ENCODE results near the gene AUP1.
"Not testable (repeated sequence)": the region's sequence is repeated elsewhere in the genome, so short reads cannot be mapped to it uniquely, and the experiment has no call there.

Gene AUP1

GRCh38 chr2:74529357-74530238 lies at the start of gene AUP1, which contains the start of gene HTRA2:
AUP1 (minus strand) TSS chr2:74529706; CDS start chr2:74529629, 77 bp downstream.
HTRA2 (plus strand) TSS chr2:74529933; CDS start chr2:74530007, 74 bp downstream.
- peak; percentile 84 to 87 for DNase-seq

DNA sequence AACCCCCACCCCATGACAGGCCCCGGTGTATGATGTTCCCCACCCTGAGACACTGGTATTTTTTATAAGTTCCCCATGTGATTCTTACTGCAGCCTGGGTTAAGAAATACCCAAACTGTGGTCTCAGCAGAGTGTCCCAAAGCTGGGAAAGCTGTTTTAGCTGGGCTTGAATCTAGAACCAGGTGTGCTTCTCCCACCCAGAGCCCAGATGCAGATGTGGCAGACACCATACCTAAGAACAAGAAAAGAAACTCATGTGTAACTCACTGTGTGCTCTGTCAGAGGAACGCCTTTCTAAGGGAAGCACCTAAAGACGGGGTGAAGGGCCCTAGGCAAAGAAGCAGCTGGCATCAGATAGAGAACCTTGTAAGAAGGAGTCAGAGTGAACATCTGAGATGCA lies 48.9 kb upstream of the AUP1 start:
- DNase-seq: no peak

- no peak for DNase-seq
Observed at GRCh38 chr2:74577448-74577847, 47.9 kb upstream of the AUP1 start.

- DNase-seq: no peak
Observed at GRCh38 chr2:74576863-74577229, 47.3 kb upstream of the AUP1 start.

DNA sequence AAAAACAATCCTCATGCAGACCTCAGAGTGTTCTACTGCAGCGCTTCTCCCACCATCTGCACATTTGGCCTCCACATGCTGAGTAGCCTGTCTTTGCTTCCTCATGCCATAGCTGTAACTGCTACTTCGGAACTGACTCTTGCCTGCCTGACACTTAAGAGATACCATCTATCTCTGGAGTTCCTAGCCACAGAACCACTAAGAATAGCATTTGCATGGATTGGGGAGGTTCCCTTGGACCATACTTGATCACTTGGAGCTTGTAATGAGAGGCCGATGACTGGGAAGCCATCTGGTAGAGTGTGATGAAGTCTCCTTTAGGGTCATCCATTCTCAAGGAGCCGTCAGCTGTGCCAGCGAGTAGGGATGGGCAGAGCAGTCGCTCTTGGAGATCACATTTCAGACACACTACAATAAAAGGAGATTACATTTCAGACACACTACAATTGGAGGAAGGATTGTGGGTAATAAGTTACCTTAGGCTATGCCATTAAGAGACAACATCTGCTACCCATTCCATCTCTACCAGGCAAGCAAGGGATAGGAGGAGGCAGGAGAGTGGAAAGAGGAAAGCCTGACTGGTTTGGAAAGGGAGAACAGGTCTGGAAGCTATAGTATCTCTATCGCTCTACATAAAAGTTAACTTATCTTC lies 46.8 kb upstream of the AUP1 start:
- no peak for DNase-seq

- DNase-seq: no peak
Observed at GRCh38 chr2:74575320-74575719, 45.8 kb upstream of the AUP1 start.

DNA sequence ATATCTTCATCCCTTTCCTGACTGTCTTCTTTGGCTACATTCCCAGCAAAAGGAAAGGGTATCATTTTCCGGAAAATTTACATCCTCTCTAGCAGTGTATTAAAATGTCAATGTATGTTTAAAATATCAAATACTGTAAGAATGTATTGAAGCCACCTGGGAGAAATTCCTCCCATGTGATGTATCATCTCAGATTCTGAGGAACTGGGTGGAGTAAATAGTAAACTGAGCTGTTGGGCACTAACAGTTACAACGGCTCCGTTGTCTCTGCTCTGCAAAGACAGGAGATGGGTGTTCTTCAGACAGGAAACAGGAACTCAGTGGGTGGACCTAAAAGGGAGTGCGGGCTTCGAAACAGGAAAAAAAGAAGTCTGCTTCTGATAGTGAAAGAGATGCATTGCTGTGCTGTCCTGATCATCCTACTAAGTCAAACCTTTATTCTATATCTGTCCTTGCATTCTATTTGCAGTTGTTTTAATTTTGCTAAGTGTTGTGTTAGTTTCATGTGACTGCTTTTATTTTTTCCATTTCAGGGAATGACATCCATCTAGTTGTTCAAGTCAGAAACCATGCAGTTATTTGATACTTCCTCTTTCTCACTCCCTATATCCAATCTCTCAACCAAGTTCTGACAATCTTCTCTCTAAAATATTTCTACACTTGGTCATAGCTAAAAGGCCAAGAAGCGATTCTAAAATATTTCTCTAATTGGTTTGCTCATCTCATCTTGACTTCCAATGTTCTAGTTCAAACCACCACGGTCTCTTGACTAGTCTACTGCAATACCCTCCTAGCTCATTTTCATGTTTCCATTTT lies 44.4 kb upstream of the AUP1 start:
- no peak for DNase-seq

DNA sequence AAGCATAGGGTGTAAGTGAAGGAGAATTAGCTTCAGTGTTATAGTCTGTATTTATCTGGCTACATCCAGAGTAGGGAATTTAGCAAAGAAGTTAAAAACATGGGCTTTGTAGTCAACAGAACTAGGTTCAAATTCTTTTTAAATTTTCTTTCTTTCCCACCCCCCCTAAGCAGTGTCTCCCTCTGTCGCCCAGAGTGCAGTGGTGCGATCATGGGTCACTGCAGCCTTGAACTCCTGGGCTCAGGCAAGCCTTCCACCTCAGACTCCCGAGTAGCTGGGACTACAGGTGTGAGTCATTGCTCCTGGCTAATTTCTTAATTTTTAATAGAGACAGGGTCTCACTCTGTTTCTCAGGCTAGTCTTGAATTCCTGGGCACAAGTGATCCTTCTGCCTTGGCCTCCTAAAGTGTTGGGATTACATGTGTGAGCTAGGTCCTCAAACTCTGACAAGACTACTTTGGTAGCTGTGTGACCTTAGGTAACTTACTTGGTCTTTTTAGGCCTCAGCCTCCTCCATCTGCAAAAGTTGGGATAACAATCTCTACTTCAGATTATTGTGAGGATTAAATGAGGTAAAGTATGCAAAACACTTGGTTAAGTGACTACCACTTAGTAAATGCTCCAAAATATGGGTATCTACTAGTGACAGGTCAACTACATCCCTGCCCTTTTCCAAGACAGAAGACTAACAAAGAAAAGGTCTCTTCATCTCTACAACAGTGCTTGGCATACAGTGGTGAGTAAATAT lies 42.8 kb upstream of the AUP1 start:
- DNase-seq: no peak

DNA sequence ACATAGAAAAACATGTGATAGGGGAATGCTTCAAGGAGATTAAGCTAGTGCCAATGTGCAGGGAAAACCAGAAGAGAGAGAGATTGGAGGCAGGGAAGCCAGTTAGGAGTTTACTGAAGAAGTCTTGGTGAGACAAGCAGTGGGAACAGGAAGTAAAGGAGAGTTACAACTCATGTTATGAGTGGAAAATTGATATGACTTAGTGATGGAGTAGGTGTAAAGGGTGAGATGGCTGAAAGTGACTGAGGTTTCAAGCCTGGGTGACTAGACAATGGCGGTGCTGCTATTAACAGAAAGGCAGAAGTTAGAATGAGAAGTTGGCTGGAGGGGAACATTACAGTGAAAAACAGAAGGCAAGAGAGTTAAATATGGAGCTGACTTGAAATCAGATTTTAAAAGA lies 41.6 kb upstream of the AUP1 start:
- DNase-seq: no peak

GRCh38 chr2:74569686-74570085 lies 40.2 kb upstream of the AUP1 start:
- no peak for DNase-seq

- DNase-seq: no peak
Observed at GRCh38 chr2:74567881-74568280, 38.4 kb upstream of the AUP1 start.

DNA sequence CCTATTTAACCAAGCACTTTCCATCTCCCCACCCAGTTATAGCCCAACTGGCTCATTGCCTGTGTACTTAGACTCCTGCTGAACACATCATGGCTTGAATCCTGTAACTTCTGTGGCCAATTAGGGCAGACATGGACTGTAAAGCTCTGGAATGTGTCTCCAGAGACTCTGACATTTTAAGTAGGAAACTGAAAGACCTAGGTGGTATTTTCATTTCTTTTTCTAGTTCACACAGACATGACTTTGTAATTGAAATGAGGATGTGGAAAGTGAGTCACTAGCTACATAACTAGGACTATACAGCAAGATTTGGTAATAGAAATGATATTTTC lies 37.2 kb upstream of the AUP1 start:
- DNase-seq: no peak

GRCh38 chr2:74566076-74566753 lies 36.7 kb upstream of the AUP1 start:
- no peak for DNase-seq

GRCh38 chr2:74564222-74564621 lies 34.7 kb upstream of the AUP1 start:
- no peak for DNase-seq

DNA sequence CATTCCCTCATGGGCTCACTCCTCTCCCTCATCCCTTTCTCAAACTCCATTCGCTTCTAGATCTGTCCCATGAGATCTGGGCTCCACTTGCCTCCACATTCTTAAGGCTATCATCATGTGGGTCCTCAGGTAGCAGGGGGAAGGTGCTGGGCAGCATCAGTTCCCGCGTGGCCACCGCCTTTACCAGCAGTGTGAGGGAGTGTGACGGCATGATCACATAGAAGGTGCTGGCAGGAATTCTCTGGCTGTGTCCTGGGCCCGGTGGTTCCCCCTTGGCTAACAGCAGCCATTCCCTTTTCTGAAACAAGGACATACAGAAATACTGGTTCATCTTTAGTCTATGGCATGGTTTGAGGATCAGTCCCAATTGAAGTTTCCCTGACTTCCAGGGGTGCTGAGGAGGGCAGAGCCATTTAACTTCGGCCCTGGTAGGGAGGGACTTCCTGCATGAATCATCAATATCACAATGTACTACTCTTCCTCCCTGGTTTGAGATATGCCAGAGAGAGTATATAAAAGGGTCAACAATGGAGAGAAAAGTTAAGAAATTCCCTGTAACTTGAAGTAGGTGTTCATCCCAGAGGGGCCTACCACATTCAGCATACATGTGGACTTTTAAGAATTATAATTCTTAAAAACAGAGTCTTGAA lies 32.7 kb upstream of the AUP1 start:
- no peak for DNase-seq

GRCh38 chr2:74561022-74561421 lies 31.5 kb upstream of the AUP1 start:
- DNase-seq: not testable (repeated sequence)

- DNase-seq: no peak
Observed at GRCh38 chr2:74560591-74560990, 31.1 kb upstream of the AUP1 start.

GRCh38 chr2:74559912-74560311 lies 30.4 kb upstream of the AUP1 start:
- DNase-seq: no peak

GRCh38 chr2:74558284-74559230 lies 29.1 kb upstream of the AUP1 start:
- DNase-seq: no peak

DNA sequence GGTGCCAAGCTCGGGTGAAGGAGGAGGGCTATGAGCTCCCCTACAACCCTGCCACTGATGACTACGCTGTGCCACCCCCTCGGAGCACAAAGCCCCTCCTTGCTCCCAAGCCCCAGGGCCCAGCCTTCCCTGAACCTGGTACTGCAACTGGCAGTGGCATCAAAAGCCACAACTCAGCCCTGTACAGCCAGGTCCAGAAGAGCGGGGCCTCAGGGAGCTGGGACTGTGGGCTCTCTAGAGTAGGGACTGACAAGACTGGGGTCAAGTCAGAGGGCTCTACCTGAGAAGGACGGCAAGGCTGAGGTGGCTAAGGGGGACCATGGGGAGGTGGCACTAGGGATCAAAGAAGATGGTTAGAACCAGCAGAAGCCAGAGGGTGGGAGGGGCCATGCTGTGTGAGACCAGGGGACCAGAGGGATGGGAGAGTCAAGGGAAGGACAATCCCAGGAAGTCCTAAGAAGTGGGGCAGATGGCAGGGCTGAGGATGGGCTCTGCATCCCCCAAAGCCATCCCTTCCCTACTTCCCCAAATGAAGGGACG lies 27.4 kb upstream of the AUP1 start:
- DNase-seq: no peak

Data from stimulated activated CD4-positive, alpha-beta T cell treated with anti-CD3 and anti-CD28 coated beads, Interleukin-4, amount 100 ng/mL, for 4 hours (primary cell).